SKM-1 (cell line): Measurements from ENCODE around the gene DENND6A.
"Not testable (repeated sequence)": the region's sequence is repeated elsewhere in the genome, so short reads cannot be mapped to it uniquely, and the experiment has no call there.

Experiments used
- DNase-seq: peaks from one replicate; lab custom pipeline; 2025; ENCODE audit not compliant: unreplicated experiment; lab: John Stamatoyannopoulos, UW

Gene DENND6A

DNA sequence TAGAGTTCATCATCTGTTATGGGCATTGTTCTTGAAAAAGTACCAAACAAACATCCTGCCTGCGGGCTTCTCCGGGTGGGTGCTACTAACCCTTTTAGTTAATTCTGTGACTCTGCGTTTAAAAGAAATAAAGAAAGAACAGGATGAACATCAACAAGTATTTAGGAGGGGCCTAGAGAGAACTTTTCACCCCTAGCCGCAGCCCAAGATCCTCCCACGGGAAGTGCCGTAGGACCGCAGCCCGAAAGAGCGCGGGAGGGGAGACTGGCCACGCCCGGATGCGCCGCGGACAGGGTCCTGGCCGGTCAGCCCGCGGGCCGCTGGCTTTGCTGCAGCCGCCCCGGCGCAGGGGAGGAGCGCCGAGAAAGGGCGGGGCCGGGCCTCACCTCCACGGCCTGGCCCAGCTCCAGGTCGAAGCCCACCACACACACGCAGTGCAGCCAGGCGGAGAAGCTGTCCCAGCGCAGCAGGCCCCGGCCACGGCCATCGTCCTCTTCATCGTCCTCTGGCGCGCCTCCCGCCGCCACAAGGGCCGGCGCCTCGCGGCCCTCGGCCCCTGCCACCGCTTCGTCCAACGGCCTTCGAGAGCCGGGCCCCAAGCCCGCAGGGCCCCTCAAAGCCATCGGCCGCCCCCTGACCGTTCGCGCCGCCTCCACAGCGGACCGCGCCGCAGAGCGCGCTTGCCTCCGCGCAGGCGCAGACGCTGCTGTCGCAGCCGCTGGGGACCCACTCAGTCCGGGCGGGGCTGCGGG lies at the start of gene DENND6A:
Gene DENND6A (minus strand): TSS at position 682 of the 752 bp plus-strand sequence. CDS start 59 bp downstream, at position 623.
- DNase-seq: peak; percentile 69

- DNase-seq: no peak
Observed at GRCh38 chr3:57740027-57740426, 47.1 kb upstream of the DENND6A start.

DNA sequence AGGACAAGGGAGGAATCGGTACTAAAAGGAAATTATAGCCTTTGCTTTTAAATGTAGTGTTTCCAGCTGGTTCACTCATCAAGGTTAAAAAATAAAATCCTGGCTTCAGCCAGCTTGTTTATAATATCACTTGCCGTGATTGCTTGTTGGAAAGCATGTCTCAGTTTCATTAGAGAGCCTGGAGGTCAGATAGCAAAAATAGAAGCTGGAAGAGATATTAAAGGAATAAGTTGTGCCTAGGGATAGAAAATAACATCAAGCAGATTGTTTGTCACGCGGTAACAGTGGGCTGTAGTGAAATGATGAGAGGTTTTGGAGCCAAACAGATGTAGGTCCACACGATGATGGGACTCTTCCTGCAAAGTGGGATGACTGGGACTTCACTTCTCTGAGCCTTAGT lies 45.5 kb upstream of the DENND6A start:
- DNase-seq: no peak

DNA sequence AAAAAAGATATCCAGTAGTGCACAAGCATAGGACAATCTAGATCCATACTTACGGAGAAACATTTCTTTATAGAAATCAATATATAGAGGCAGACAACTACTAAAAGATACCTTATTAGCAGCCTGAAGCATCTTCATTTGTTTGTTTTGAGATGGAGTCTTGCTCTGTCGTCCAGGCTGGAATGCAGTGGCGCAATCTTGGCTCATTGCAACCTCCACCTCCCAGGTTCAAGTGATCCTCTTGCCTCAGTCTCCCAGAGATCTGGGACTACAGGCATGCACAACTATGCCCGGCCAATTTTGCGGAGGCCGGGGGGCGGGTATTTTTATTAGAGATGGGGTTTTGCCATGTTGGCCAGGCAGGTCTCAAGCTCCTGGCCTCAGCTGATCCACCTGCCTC lies 45.0 kb upstream of the DENND6A start:
- no peak for DNase-seq

DNA sequence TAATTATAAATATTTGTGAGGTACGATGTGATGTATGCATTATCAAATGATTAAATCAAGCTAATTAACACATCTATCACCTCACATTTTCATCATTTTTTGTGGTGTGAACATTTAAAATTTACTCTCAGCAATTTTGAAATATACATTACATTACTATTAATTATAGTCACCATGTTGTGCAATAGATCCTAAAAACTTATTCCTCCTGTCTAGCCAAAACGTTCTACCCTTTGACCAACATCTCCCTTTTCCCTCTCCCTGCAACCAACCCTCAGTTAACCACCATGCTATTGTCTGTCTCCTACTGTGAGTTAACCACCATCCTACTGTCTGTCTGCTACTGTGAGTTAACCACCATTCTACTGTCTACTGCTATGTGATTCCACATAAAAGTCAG lies 42.5 kb upstream of the DENND6A start:
- DNase-seq: no peak

DNA sequence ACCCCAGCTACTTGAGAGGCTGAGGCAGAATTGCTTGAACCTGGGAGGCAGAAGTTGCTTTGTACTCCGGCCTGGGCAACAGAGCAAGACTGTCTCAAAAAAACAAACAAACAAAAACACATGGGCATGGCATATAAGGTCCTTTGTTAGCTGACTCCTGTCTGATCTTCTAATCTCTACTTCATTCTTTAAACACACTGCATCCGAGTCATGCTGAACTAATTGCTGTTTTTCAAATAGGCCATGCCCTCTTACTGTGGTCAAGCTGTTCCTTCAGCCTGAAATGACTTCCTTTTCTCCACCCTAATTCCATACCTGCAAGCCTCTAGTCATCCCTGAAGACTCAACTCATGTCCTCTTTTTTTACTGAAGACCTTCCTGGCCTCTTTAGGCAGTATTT lies 40.9 kb upstream of the DENND6A start:
- DNase-seq: no peak

DNA sequence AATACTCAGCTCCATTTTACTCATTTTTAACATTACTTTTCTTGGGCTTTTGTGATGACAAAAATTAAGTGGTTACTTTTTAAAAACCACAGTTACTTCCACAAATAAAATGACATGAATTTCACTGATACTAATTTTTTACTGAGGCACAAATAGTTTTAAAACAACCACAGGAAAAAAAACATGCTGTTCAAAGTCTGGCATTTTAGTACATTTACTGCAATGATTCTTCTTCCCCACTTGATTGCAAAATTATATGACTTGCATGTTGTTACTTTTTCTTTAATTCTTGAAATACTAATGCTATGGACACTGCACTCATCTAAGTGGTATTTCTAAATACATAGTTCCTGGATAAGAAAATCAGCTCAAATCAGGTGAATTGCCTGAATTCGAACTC lies 38.4 kb upstream of the DENND6A start:
- no peak for DNase-seq

- no peak for DNase-seq
Observed at GRCh38 chr3:57730682-57731081, 37.8 kb upstream of the DENND6A start.

GRCh38 chr3:57729334-57730045 lies 36.6 kb upstream of the DENND6A start:
- DNase-seq: peak; percentile 66

DNA sequence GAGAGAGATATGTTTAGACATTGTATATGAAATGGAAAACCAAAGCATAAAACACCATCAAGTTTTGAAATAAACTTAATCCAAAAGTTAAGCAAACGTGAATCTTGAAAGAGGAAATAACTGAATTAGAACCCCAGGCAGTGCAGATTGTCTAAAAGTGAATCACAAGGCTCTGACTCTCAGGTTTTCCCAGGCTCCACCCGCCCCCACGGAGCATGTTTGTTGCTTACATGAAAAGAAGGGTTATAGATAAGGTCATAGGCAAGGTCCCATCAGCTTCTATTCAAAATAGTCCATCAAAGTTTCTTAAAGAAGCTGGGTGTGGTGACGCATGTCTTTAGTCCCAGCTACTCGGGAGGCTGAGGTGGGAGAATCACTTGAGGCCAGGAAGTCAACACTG lies 34.2 kb upstream of the DENND6A start:
- DNase-seq: no peak

GRCh38 chr3:57726397-57726796 lies 33.5 kb upstream of the DENND6A start:
- DNase-seq: no peak

- DNase-seq: no peak
Observed at GRCh38 chr3:57718118-57718517, 25.2 kb upstream of the DENND6A start.

- DNase-seq: no peak
Observed at GRCh38 chr3:57717205-57717868, 24.5 kb upstream of the DENND6A start.

DNA sequence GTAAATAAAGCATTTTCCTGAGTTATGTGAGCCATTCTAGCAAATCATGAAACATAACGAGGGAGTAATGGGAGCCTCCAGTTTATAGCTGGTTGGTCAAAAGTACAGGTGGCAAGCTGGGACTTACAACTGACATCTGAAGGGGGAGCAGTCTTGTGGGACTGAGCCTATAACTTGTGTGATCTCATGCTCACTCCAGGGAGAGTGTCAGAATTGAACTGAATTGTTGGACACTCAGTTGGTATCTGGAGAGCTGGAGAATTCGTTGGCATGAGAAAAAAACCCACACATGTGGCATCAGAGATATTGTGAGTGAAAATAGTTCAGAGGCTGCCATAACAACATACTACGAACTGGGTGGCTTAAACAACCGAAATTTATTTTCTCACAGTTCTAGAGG lies 22.8 kb upstream of the DENND6A start:
- no peak for DNase-seq

DNA sequence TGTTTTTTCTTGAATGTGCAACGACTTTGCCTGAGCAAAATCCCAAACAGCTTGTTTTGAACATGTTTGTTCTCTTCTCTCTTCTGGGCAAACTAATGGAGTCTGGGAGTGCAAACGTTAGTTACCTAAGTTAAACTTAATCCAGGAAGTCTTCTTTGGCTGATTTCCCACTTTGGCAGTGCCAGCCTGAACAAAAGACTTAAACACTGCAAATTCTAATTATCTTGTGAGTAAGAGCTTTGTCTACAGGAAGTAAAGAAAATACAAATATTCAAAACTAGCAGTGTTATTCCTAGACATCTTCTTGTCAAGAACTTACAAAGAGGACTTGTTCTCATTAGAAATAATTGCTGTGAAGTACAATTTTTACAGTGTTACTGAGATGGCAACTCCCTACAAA lies 16.7 kb upstream of the DENND6A start:
- no peak for DNase-seq

- no peak for DNase-seq
Observed at GRCh38 chr3:57709031-57709430, 16.2 kb upstream of the DENND6A start.

DNA sequence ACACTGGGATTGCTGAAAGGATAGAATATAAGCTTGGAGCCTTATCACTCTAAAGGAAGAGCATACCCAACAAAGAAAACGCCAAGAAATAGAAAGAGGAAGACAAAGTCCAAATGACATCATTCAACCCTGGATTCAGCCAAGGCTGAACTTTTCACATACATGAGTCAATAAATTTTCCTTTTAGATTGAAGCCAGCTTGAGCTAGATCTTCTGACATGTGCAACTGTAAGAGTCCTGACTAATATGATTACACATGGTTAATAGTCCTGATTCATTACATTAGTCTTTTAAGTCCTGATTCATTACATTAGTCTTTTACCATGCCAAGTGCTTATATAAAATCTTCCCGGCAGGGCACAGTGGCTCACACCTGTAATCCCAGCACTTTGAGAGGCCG lies 13.6 kb upstream of the DENND6A start:
- no peak for DNase-seq

DNA sequence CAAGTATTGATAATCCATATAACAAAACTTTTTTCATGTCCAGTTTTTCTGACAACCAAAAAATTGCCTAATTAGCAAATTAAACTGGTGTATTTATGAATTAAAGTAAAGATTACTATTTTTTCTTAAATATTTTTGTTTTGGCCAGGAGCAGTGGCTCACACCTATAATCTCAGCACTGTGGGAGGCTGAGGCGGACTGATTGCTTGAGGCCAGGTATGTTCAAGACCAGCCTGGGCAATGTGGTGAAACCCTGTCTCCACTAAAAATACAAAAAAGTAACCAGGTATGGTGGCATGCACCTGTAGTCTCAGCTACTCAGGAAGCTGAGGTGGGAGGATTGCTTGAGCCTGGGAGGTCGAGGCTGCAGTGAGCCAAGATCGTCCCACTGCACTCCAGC lies 12.5 kb upstream of the DENND6A start:
- not testable (repeated sequence) for DNase-seq

DNA sequence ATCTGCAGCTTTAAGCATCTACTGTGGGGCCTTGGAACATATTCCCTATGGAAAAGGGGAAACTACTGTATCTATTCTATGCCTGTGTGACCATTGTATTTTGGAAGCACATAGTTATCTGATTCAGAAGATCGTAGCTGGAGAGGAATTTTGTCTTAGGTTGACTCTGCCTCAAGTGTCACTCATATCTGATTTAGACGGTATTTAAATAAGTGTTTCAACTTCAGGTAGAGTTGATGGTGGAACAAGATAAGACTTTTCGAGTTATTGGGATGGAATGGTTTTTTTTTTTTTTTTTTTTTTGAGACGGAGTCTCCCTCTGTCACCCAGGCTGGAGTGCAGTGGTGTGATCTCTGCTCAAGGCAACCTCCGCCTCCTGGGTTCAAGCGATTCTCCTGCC lies 8.9 kb upstream of the DENND6A start:
- DNase-seq: no peak

DNA sequence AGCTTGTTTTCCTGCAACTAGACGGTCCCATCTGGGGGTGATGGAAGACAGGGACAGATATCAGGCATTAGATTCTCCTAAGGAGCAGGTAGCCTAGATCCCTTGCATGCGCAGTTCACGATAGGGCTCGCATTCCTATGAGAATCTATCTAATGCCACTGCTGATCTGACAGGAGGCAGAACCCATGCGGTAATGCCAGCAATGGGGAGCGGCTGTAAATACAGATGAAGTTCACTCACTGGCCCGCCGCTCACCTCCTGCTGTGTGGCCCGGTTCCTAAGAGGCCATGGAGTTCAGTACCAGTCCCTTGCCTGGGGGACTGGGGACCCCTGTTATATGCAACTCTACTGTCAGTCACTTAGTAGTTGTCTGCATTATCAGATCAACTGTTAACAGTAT lies 7.9 kb upstream of the DENND6A start:
- no peak for DNase-seq

DNA sequence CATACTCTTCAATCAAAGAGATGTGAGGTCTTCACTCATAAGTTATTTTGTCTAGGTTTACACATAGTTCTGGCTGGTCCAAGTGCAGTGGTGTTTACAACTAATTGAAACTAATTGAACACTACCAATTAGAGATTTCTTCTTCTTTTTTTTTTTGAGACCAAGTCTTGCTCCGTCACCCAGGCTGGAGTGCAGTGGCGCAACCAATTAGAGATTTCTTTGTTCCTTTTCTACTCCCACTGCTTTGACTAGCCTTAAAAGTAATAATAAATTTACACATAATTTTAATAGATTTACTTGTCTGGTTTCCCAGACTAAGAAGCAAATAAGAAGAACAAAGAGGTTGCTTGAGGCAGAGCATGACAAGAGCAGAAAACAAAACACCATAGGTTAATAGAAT lies 6.7 kb upstream of the DENND6A start:
- no peak for DNase-seq

GRCh38 chr3:57696801-57697321 lies 4.0 kb upstream of the DENND6A start:
- DNase-seq: no peak
